ENCODE data around the gene RENBP.

RENBP gene

DNA sequence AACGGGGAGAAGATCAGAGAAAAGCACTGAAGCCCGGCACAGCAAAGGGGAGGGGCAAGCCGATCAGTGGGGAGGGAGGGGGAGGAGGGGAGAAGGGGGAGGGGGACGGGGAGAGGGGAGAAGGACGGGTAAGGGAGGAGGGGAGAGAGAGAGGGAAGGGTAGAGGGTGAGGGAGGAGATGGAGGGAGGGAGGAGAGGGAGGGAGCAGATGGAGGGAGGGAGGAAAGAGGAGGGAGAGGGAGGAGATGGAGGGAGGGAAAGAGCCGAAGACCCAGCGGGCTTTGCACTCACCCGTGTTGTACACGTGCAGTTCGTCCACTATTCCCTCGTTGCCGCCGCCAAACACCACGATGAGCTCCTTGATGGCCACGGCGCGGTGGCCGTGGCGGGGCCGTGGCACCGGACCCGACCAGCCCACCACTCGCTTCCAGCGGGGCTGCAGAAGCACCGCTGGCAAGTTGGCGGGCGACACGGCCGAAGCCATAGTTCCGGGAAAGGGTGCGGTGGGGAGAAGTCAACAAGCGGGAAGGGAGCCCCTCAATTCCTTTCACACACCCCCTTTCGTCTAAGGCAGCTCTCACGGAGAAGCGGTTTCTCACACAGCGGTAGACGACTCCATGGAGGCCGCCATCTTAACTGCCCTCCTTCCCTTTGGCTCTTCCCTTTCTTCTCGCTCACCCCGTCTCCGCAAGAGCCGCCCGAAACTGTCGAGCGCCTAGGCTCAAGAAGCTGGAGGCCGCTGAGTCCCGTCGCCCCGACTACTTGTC lies 26.1 kb upstream of the RENBP start:
- DNase-seq = no peak

GRCh38 chrX:153969904-153970356 lies 25.5 kb upstream of the RENBP start:
- no peak for DNase-seq

DNA sequence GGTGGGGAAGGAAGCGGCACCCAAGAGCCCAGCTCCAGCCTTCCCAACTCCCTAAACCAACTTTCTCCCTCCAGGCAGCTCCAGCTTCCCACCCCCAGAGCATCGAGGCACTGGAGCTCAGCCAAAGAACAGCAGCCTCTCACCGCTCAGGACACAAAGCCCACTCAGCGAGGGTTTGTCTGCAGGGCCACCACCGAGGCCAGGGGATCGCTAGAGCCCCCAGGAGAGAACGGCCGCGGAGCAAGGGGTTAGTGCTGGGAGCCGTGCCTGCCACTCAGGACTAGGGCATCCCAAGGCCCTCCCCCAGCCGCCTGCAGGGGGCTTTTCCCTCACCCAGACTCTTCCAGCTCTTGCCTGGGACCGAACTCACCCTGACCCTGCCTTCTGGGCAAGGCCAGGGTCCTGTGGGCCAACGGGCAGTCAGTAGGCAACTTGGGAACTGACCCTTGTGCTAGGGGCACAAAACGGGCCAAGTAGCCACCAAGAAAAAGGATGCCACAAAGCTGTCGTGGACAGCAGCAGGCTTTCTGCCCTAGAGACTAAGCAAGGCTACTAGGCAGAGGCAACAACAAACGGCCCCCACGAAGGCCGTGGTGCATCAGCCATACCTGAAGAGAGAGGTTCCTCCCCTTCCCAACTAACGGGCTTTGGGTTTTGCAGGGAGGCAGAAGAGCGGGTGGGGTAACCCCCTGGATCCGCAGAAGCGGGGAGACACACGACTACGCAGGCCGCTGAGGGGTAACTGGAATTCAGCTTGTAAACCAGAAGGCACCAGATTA lies 24.9 kb upstream of the RENBP start:
- DNase-seq = no peak

DNA sequence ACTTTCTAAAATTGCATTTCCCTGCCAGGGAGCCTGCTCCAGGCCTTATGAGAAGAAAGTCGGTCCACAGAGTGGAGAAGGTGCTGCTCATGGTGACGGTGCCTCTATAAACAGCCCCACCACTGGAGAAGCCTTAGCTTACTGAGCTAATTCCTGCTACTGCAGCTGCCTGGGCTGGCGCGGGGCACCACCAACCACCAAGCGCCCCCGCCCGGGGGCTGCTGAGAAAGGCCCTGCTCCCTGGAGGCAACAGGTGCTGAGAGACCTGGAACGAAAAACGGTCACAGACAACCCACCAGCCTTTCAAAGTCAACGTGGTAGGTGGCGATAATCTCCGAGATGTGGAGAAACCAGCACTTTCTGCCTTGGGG lies 24.3 kb upstream of the RENBP start:
- no peak for DNase-seq

GRCh38 chrX:153968255-153968654 lies 23.8 kb upstream of the RENBP start:
- DNase-seq = no peak

DNA sequence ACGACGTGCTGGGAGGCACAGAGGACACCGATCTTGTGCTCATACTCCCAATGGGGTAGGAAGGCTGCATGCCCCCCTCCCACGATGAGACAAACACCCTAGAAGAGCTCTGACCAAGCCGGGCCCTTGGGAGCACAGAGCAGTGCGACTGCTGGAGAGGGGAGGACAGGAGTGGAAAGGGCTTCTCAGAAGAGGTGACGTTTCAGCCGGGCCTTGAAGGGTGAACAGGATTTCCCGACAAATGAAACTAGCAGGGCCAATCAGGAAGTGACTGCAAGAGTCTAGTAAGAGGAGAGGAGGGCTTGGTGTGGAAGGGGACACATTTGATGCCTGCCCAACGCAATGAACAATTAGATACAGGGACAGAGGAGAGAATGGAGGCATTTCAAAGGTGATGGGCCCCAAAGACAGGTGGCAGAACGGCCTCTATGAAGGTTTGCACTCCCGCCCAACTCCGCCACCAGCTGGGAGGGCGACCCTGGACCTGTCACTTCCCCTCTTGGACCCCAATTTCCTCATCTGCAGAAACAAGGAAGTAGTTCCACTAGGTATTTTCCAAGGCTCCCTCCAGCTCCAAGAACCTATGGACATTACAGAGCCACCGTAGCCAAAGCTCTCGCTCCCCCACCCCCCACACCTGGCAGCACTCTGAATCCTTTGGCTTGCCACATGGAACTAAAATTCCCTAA lies 23.2 kb upstream of the RENBP start:
- DNase-seq = no peak

DNA sequence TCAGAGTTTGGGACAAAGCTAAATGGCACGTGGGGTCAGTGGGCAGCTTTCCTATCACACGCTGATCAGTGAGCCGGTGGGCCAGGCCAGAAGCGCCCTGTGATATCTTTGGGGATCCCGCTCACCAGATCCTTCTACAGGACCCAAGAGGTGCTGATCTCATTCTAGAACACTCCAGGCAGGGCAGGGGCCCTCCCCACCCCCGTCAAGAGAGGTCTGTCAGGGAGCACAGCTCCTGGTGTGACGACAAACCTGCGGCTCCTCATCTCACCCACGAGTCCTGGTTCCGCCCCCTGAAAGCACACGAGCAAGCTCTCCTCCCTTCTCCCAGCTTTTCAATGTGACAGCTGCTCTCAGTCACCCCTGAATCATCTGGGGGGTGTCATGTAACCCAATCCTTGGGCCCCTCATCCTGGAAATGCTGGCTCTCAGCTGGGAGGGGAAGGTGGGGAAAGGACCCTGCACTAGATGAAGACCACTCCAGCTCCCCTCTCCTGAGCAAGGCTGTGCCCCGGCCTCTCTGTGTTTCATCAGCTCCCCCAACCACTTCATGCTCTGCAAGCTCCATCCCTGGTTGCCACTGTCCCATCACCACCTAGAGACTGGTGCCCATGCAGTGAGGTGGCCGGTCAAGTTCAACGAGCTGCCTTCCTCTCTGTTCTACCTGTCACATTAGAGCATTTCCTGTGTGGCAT lies 22.5 kb upstream of the RENBP start:
- DNase-seq = peak; percentile 71

DNA sequence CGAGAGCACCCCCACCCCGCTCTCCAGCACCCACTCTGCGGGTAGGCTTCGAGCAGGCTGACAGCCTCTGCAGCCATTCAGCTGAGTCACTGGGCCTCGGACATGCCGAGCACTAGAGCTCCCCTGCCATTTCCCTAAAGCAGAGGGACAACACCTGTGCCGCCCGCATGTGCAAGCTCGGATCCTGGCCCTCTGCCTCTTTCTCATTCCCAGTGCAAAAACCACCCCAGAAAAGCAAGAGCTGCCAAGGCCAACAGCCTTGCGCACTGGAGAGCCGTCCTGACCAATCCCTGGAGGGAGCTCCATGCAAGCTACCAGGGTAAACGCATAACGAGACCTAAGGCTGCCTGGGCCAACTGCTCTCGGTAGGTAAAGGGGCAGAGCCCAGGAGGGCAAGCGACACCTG lies 21.8 kb upstream of the RENBP start:
- no peak for DNase-seq

DNA sequence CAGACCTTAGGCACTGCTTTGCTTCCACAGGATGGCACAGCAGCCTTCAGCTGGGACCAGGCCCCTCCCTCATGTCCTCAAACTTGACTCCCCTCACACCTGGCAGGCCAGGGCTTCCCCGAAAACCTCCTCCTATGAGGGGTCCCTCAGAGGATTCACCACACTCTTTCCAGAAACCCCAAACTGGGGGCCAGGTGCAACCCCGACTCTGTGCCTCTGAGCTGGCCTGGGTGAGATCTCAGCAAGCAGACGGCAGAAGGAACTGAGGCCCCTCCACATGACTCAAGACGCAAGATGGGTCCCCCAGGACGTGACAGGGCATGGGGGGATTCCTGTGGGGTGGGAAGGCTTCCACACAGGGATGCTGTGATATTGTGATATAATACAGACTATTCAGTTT lies 21.0 kb upstream of the RENBP start:
- DNase-seq = no peak

DNA sequence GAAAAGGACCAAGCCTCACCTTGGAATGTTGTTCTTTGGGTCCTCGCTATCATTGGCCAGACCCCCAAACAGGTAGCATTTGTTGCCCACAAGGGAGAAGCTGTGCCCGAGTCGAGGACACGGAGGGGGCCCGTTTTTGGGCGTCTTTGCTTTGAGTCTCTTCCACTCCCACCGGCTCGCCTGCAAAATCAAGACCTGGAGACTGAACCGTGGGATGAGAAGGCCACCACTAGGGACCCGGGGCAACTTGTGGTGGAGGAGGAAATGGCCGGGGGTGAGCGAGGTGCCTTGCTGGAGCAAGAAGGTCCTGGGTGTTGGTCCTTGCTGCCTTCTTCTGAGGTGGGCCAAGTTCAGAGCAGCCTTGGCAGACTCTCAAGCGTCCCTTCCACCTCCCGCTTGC lies 19.7 kb upstream of the RENBP start:
- DNase-seq = no peak

GRCh38 chrX:153963546-153963945 lies 19.1 kb upstream of the RENBP start:
- DNase-seq = no peak

DNA sequence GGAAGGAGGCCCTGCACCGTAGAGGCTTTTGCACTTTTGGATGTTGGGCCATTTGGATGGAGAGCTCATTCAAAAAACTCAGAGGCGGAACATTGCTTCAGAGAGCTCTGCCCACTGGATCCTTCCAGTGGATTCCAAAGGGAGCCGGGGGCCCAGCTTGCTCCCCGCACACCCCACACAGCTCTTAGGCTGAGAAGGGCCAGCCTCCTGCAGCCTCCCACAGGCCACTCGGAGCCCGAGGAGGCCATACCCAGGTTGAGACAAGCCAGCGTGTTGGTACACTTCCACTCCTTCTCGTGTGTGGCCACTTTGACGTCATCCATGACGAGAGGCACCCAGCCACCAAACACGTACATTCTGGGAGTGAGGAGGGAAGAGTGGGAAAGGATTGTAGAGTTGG lies 16.8 kb upstream of the RENBP start:
- DNase-seq = no peak

GRCh38 chrX:153960786-153961185 lies 16.3 kb upstream of the RENBP start:
- no peak for DNase-seq

DNA sequence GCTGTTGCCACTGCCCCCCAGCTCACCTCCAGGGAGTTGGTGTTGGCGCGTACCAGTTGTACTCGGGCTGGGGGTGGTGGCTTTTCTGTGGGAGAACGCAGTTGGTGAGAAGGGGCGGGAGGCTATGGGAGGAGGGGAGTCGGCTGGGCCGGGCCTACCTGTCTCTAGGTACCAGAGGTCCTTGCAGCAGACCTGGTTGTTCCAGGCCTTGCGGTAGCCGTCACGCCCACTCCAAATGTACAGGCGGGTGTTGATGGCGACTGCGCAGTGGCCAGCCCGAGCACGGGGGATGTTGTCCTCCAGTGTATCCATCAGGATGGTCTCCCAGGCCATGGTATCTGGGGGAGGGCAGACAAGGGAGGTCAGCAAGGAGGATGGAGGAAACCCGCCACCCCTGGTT lies 15.6 kb upstream of the RENBP start:
- DNase-seq = no peak

DNA sequence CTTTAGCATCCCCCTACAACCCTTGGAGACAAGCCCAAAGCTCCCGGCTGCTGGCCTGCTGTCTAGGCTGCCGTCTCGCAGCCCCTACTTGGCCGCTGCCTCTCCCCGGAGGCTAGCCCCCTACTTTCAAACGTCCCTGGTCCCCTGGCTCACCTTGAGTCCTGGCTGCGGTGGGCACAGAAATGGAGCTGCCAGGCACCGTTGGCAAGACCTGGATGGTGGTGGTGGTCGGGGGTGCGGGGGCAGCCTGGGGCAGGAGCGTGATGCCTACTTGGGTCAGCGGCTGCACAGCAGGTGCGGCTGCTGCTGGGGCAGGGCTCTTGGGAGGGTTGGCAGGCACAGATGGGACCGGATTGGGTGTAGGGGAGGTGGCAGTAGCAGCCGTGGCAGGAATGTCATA lies 15.2 kb upstream of the RENBP start:
- no peak for DNase-seq

DNA sequence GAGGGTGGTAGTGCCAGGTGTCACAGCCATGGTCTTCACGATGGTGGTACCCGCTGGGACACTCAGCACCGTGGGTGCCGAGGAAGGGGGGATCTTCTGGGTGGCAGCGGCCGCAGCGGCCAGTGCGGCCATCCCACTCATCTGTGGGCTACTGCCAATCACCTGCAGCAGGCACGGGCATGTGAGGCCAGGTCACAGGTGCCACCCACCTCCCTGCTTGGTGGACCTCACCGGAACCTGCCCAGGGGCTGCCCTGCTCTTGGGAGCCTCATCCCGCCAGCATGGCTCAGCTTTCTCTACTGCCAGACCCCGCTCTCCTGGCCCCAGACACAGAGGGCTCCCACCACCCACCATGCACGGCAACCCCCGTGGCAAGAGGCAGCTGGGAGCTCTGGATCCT lies 14.2 kb upstream of the RENBP start:
- no peak for DNase-seq

GRCh38 chrX:153957224-153957623 lies 12.8 kb upstream of the RENBP start:
- DNase-seq = no peak

DNA sequence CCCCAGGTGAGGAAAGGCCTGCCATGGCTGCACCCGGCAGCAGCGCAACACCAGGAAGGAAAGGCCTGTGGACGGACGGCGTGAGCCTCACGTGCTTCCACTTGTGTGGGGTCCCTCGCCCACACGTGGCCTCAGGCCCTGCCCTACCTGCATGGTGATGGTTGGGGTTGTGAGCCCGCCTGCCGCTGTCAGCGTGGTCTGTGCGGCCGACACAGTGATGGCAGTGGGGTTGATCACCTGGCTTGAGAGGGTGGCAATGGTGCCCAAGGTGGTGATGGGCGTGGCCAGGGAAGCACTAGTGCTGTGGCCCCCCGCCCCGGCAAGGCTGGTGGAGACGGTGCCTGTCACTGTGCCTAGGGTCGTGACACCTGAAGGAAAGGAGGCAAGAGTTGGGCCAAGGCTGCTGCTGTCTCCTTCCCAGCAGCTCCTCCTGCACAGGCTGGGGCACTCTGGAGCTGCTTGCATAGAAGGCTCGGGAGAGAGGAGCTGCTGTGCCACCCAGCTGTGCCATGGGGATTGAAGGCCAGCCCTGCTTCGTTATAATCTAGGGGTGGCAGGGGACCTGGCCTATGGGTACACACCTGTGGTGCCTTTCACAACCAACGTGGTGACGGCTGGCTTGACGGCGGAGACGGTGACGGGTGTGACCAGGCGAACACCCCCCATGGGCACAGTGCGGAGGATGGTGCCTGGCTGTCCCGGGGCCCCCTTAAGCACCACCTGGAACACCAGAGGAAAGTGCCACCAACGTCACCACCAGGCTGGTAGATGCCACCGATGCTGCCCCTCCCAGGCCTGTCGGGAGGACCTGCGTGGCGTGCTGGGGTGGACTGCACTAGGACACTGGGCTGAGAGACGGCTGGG lies 11.8 kb upstream of the RENBP start:
- no peak for DNase-seq

GRCh38 chrX:153955228-153955732 lies 10.8 kb upstream of the RENBP start:
- DNase-seq = no peak

- DNase-seq = no peak
These were observed 10.2 kb upstream of the RENBP start for GRCh38 chrX:153954558-153955227.

DNA sequence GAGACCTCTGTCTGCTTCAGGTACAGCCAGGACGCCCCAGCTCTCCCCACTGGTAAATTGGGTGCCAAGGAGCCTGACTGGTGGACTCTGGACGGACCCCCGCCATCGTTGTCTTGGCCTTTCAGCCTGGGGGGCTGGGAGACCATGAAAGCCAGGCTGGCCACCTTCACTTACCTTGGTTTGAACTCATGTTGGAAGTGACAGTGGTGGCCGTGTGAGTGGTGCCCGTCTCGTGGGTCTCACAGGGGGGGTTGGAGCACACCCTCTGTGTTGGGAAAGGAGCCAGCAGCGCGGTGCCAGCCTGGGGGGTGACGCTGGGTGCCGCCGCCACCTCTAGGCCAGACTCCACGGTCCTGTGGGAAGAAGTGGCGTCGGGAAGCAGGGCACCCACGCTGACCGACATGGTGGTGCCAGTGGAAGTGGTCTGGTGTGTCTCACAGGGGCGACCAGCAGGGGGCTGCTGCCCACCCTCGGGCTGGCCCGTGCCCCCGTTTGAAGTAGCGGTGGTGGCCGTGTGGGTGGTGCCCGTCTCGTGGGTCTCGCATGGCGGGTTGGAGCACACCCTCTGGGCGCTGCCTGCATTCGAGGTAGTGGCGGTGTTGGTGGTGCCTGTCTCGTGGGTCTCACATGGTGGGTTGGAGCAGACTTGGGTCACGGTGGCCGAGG lies 9.6 kb upstream of the RENBP start:
- DNase-seq = no peak
